ENCODE measurements around the gene TMEM9. TPM values are rescaled to one million over a fixed set of nuclear protein-coding genes. Genes with fewer than 3 reads are reported as not detected.

The TMEM9 gene
- total RNA-seq, 1 donor from 2014 or later, result 63.9 TPM

DNA sequence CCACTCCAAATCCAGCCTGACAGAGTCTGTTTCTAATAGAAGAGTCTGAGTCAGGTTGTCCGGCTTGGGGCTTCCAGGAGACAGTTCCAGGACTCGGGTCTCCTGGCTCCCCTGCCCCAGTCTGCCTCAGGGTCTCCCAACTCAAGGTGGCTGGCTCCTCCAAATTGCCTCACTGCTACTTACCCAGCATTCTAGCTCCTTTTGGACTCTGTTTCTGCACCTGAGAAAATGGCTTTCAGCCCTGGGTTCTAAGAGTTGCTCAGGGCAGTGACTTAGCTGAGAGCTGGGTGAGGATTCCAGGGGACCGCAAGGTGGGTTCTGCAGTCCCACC, 30.8 kb upstream of the TMEM9 start:
- no peak for TF ChIP-seq CTCF (IDR thresholded peaks at IDR 0.05)
- Mint-ChIP-seq H3K4me3 (ENCODE audit: unreplicated experiment) (no peak overlapping the region), H3K4me1 (ENCODE audit: unreplicated experiment) (peaks cover 7% of the 10 kb centered on the region), H3K27me3 (ENCODE audit: unreplicated experiment) (peaks cover 43% of the 10 kb centered on the region), H3K27ac (ENCODE audit: unreplicated experiment) (no peak overlapping the region), H3K36me3 (ENCODE audit: unreplicated experiment) (no peaks in the 10 kb centered on the region), H3K9me3 (ENCODE audit: unreplicated experiment) (no peaks in the 10 kb centered on the region)
- no peak for DNase-seq (ENCODE audit: extremely low spot score, unreplicated experiment)

DNA sequence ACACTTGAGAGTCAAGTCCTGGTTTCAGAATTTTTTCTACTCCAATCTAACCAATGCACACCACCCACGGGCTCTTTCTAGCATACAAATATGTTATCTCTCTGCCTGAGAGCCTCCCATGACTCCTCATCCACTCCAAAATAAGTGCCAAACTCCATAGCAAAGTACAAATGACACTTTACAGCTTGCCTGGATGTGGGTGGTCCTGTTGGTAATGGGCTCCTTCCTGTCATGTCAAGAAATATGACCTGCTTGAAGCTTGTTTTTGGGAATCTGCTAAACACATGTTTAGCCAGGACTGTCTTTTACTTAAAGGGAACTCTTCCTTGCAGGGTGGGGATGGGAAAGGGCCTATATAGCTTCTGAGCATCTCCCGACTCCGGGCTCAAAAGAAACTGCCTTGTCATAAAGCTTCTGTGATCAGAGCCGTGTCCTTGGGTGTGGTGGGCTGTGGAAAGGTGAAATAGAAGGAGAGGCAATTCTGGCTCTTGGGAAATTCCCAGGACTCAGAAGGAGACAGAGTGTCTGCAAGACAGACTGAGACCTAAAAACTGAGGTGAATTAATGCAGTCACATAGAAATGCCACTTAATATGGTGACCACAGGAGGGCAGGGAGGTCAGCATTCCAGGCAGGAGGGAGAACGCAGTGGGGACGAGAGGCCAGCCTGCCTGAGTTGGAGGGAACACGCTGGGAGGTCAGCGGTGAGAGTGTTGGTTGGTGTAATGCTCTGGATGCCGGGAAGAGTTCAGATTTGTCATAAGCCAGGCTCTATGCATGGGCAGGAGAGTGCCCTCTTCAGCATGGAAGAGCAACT, 30.2 kb upstream of the TMEM9 start:
- no peak for DNase-seq (ENCODE audit: extremely low spot score, unreplicated experiment)
- H3K9me3 Mint-ChIP-seq (ENCODE audit: unreplicated experiment), result no peaks in the 10 kb centered on the region
- H3K4me3 Mint-ChIP-seq (ENCODE audit: unreplicated experiment), result no peak overlapping the region
- peak; percentile 59 for TF ChIP-seq CTCF (IDR thresholded peaks at IDR 0.05)
- H3K4me1 Mint-ChIP-seq (ENCODE audit: unreplicated experiment), result peaks cover 7% of the 10 kb centered on the region
- no peaks in the 10 kb centered on the region for H3K36me3 Mint-ChIP-seq (ENCODE audit: unreplicated experiment)
- peaks cover 43% of the 10 kb centered on the region for H3K27me3 Mint-ChIP-seq (ENCODE audit: unreplicated experiment)
- peak overlapping the region; percentile 1 for H3K27ac Mint-ChIP-seq (ENCODE audit: unreplicated experiment)

GRCh38 chr1:201183753-201184152, 29.5 kb upstream of the TMEM9 start:
- no peaks in the 10 kb centered on the region for H3K36me3 Mint-ChIP-seq (ENCODE audit: unreplicated experiment)
- peaks cover 5% of the 10 kb centered on the region for H3K9me3 Mint-ChIP-seq (ENCODE audit: unreplicated experiment)
- H3K27me3 Mint-ChIP-seq (ENCODE audit: unreplicated experiment), result peaks cover 45% of the 10 kb centered on the region
- DNase-seq (ENCODE audit: extremely low spot score, unreplicated experiment), result no peak
- peaks cover 7% of the 10 kb centered on the region for H3K4me1 Mint-ChIP-seq (ENCODE audit: unreplicated experiment)
- no peak for TF ChIP-seq CTCF (IDR thresholded peaks at IDR 0.05)
- H3K4me3 Mint-ChIP-seq (ENCODE audit: unreplicated experiment), result no peak overlapping the region
- H3K27ac Mint-ChIP-seq (ENCODE audit: unreplicated experiment), result no peak overlapping the region

GRCh38 chr1:201183209-201183608, 28.9 kb upstream of the TMEM9 start:
- Mint-ChIP-seq H3K36me3 (ENCODE audit: unreplicated experiment) (no peaks in the 10 kb centered on the region), H3K9me3 (ENCODE audit: unreplicated experiment) (peaks cover 7% of the 10 kb centered on the region), H3K27ac (ENCODE audit: unreplicated experiment) (no peak overlapping the region), H3K27me3 (ENCODE audit: unreplicated experiment) (peaks cover 47% of the 10 kb centered on the region), H3K4me1 (ENCODE audit: unreplicated experiment) (peaks cover 7% of the 10 kb centered on the region), H3K4me3 (ENCODE audit: unreplicated experiment) (no peak overlapping the region)
- no peak for TF ChIP-seq CTCF (IDR thresholded peaks at IDR 0.05)
- no peak for DNase-seq (ENCODE audit: extremely low spot score, unreplicated experiment)

GRCh38 chr1:201181726-201182125, 27.5 kb upstream of the TMEM9 start:
- H3K9me3 Mint-ChIP-seq (ENCODE audit: unreplicated experiment), result peaks cover 7% of the 10 kb centered on the region
- peaks cover 41% of the 10 kb centered on the region for H3K27me3 Mint-ChIP-seq (ENCODE audit: unreplicated experiment)
- no peak for DNase-seq (ENCODE audit: extremely low spot score, unreplicated experiment)
- no peaks in the 10 kb centered on the region for H3K36me3 Mint-ChIP-seq (ENCODE audit: unreplicated experiment)
- no peak overlapping the region for H3K27ac Mint-ChIP-seq (ENCODE audit: unreplicated experiment)
- TF ChIP-seq CTCF (IDR thresholded peaks at IDR 0.05), result no peak
- peaks cover 7% of the 10 kb centered on the region for H3K4me1 Mint-ChIP-seq (ENCODE audit: unreplicated experiment)
- no peak overlapping the region for H3K4me3 Mint-ChIP-seq (ENCODE audit: unreplicated experiment)
